HepG2 (cell line): ENCODE measurements around the gene SERTAD1. TPM values are rescaled to one million over a fixed set of nuclear protein-coding genes. Genes with fewer than 3 reads are reported as not detected.

Experiments used
- ERF ChIP-seq: IDR thresholded peaks from 2 replicates; pipeline ENCODE4 v1.6.1; 2018; ENCODE audit warnings: missing biosample characterization, missing genetic modification reagents
- HES4 ChIP-seq: sonication (generic); formaldehyde crosslinking; IDR thresholded peaks from 2 replicates; pipeline ENCODE4 v1.9.0; 2021; ENCODE audit warnings: mild to moderate bottlenecking, missing genetic modification reagents, borderline replicate concordance
- HNRNPLL ChIP-seq: fragments of 200-400 bp; formaldehyde crosslinking; IDR thresholded peaks from 2 replicates; pipeline ENCODE4 v1.6.1; 2017; ENCODE audit warnings: mild to moderate bottlenecking, low read depth, low read length; ENCODE audit not compliant: poor library complexity, severe bottlenecking
- KLF16 ChIP-seq, 2 experiments: sonication (generic) in 1 of 2; formaldehyde crosslinking in 1 of 2; IDR thresholded peaks; 2 replicates each; pipeline versions ENCODE4 v1.6.1 to v1.8.0; 2016 to 2023; ENCODE audit warnings: missing genetic modification reagents in 2 of 2, missing compliant biosample characterization in 1 of 2
- KLF6 ChIP-seq: IDR thresholded peaks from 2 replicates; pipeline ENCODE4 v1.8.0; 2016; ENCODE audit warnings: missing biosample characterization, missing genetic modification reagents
- KLF9 ChIP-seq: IDR thresholded peaks from 2 replicates; pipeline ENCODE4 v1.6.1; 2016; ENCODE audit warnings: low read depth
- MIER3 ChIP-seq: IDR thresholded peaks from 2 replicates; pipeline ENCODE4 v1.6.1; 2016; ENCODE audit warnings: missing compliant biosample characterization, borderline replicate concordance
- RXRA ChIP-seq: sonication (generic); formaldehyde crosslinking; IDR thresholded peaks from 2 replicates; pipeline ENCODE4 v1.5.1; 2020; ENCODE audit warnings: missing genetic modification reagents
- SIN3B ChIP-seq: fragments of 150-350 bp; IDR thresholded peaks from 2 replicates; pipeline ENCODE4 v1.6.1; 2014; ENCODE audit warnings: low read length
- SOX6 ChIP-seq, 2 experiments: fragments of 450-650 bp in 1 of 2; sonication (generic) in 1 of 2; formaldehyde crosslinking in 1 of 2; IDR thresholded peaks; 2 replicates each; pipeline versions ENCODE4 v1.4.0 to v1.6.1; 2017 to 2020; ENCODE audit warnings: antibody characterized with exemption in 1 of 2, mild to moderate bottlenecking in 1 of 2, missing genetic modification reagents in 1 of 2
- ZNF232 ChIP-seq: sonication (generic); formaldehyde crosslinking; IDR thresholded peaks from 2 replicates; pipeline ENCODE4 v1.4.0; 2020; ENCODE audit warnings: missing genetic modification reagents, borderline replicate concordance
- ZNF253 ChIP-seq: sonication (generic); formaldehyde crosslinking; IDR thresholded peaks from 2 replicates; pipeline ENCODE4 v1.8.0; 2022; ENCODE audit warnings: mild to moderate bottlenecking, missing genetic modification reagents, borderline replicate concordance
- ZNF343 ChIP-seq: sonication (generic); formaldehyde crosslinking; IDR thresholded peaks from 2 replicates; pipeline ENCODE4 v1.4.0; 2020; ENCODE audit warnings: mild to moderate bottlenecking, missing genetic modification reagents
- ZNF563 ChIP-seq: sonication (generic); formaldehyde crosslinking; IDR thresholded peaks from 2 replicates; pipeline ENCODE4 v1.8.0; 2022; ENCODE audit warnings: mild to moderate bottlenecking, moderate library complexity, missing genetic modification reagents
- ZNF772 ChIP-seq: sonication (generic); formaldehyde crosslinking; IDR thresholded peaks from 2 replicates; pipeline ENCODE4 v1.5.0; 2020; ENCODE audit warnings: mild to moderate bottlenecking, missing genetic modification reagents
- polyA plus RNA-seq, 8 experiments: library from polyadenylated mRNA; depleted of rRNA in 3 of 8; stranded (reverse) in 7 of 8; unstranded in 1 of 8; fragments of >200 nt; fragmentation: Illumina TruSeq in 4 of 8; extraction: Trizol in 4 of 8; gene quantifications; 2 replicates each; pipeline versions ENCODE4 v1.2.1 to v1.2.3, GENCODE V29; 2011 to 2016; ENCODE audit warnings: low read depth in 4 of 8, missing spikeins in 1 of 8, mixed read lengths in 1 of 8; ENCODE audit not compliant: insufficient read depth in 1 of 8
- total RNA-seq, 5 experiments: library from RNA; depleted of rRNA; stranded (reverse); fragments of >200 nt; fragmentation: Illumina TruSeq; extraction: Trizol; gene quantifications; 2 replicates each; pipeline ENCODE4 v1.2.3, GENCODE V29; 2016; ENCODE audit warnings: low read depth in 1 of 5
- TF ChIP-seq, protein P1 (sequence below), 2 experiments: fragments of 450-650 bp in 1 of 2; sonication (generic) in 1 of 2; formaldehyde crosslinking in 1 of 2; IDR thresholded peaks; 2 replicates each; pipeline versions ENCODE4 v1.6.1 to v1.8.0; 2016 to 2022; ENCODE audit warnings: antibody characterized with exemption in 1 of 2, mild to moderate bottlenecking in 1 of 2, missing genetic modification reagents in 1 of 2
- TF ChIP-seq, protein P2 (sequence below): sonication (generic); formaldehyde crosslinking; IDR thresholded peaks from 2 replicates; pipeline ENCODE4 v1.8.0; 2022; ENCODE audit warnings: missing genetic modification reagents, mild to moderate bottlenecking, inconsistent platforms, borderline replicate concordance
- TF ChIP-seq, protein P3 (sequence below): IDR thresholded peaks from 2 replicates; pipeline ENCODE4 v1.6.1; 2016; ENCODE audit warnings: missing genetic modification reagents, missing compliant biosample characterization

Gene SERTAD1
- total and polyA plus RNA-seq, 2 of the 13 experiments (the other 11 are each of a cell fraction or from before 2014, with no cell fraction given): 4.3 to 4.5 TPM

DNA sequence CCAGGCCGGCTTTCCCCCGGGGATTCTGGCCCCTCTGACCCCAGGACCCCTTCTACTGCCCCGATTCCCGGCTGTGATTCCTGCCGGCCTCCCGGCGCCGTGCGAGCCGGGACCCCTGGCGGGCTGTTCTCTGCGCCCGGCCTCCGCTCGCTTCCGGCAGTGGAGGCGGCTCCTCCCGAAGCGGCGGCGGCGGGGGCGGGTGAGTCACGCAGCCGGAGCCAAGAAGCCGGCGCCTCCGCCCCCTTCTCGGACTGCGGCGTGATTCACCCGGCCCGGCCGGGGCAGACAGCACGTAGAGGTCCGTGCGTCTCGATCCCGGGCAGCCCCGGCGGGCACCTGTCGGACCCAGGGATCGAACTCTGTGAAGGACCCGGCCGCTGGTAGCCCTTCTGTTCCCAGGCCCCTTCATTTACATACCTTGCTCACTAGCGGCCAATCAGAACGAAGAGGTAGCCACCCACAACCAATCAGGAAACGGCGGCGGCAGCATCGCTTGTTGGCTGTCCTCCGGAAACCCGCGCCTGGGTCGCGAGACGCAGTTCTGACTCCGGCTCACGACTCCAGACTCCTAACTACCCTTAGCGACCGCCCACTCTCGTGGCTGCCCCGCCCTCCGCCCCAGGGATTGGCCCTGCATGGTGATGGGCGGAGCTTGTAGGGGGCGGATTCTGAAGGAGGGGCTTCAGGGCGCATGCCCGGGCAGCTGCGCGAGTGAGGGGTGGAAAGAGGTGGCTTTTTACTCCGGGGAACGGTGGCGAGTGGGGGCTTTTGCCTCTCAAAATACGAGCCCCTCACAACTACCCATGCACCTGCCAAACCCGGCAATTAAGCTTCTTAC is at the start of gene SERTAD1 (continued):
- TF ChIP-seq HNRNPLL: peak; percentile 65
- peak; percentile 65; the same call in 1 of the 2 replicates for TF ChIP-seq ZNF772
- peak; percentile 32; the same call in 1 of the 2 replicates for TF ChIP-seq ERF (CRISPR knock-in tag)
- TF ChIP-seq RXRA: peak; percentile 53
- peak; percentile 80; the same call in 1 of the 2 replicates for TF ChIP-seq ZNF232
- peak; percentile 85 for TF ChIP-seq HES4
- no peak; the same call in 1 of the 2 replicates for TF ChIP-seq KLF9 (CRISPR knock-in tag)
- 0 out of 2 replicates have a peak, but pooled peaks have one; percentile 51 for TF ChIP-seq KLF6 (CRISPR knock-in tag)
- 0 out of 2 replicates have a peak, but pooled peaks have one; percentile 18 for TF ChIP-seq MIER3 (CRISPR knock-in tag)
- TF ChIP-seq KLF16 (CRISPR knock-in tag; IDR thresholded peaks at IDR 0.05): peak in 1 of 2 experiments; percentile 86; a peak in 1 of 4 replicates
- TF ChIP-seq ZNF343 (CRISPR knock-in tag): 0 out of 2 replicates have a peak, but pooled peaks have one; percentile 42
- peak; percentile 77 for TF ChIP-seq ZNF563 (CRISPR knock-in tag)
- no peak for TF ChIP-seq SIN3B
- TF ChIP-seq, protein P1, sequence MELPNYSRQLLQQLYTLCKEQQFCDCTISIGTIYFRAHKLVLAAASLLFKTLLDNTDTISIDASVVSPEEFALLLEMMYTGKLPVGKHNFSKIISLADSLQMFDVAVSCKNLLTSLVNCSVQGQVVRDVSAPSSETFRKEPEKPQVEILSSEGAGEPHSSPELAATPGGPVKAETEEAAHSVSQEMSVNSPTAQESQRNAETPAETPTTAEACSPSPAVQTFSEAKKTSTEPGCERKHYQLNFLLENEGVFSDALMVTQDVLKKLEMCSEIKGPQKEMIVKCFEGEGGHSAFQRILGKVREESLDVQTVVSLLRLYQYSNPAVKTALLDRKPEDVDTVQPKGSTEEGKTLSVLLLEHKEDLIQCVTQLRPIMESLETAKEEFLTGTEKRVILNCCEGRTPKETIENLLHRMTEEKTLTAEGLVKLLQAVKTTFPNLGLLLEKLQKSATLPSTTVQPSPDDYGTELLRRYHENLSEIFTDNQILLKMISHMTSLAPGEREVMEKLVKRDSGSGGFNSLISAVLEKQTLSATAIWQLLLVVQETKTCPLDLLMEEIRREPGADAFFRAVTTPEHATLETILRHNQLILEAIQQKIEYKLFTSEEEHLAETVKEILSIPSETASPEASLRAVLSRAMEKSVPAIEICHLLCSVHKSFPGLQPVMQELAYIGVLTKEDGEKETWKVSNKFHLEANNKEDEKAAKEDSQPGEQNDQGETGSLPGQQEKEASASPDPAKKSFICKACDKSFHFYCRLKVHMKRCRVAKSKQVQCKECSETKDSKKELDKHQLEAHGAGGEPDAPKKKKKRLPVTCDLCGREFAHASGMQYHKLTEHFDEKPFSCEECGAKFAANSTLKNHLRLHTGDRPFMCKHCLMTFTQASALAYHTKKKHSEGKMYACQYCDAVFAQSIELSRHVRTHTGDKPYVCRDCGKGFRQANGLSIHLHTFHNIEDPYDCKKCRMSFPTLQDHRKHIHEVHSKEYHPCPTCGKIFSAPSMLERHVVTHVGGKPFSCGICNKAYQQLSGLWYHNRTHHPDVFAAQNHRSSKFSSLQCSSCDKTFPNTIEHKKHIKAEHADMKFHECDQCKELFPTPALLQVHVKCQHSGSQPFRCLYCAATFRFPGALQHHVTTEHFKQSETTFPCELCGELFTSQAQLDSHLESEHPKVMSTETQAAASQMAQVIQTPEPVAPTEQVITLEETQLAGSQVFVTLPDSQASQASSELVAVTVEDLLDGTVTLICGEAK (IDR thresholded peaks at IDR 0.05): no peak
- TF ChIP-seq, protein P1 (CRISPR knock-in tag; IDR thresholded peaks at IDR 0.05): peak; percentile 55; the same call in 1 of the 2 replicates
- TF ChIP-seq, protein P2, sequence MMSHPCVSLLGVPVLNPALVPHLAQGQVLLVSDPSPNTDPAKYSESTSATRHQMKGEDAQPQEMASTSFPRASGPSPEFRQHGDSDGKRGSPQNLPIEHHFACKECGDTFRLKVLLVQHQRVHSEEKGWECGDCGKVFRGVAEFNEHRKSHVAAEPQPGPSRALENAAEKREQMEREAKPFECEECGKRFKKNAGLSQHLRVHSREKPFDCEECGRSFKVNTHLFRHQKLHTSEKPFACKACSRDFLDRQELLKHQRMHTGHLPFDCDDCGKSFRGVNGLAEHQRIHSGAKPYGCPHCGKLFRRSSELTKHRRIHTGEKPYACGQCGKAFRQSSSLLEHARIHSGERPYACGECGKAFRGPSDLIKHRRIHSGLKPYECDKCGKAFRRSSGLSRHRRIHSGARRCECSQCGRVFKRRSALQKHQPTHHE (CRISPR knock-in tag): peak; percentile 30; the same call in 1 of the 2 replicates
- TF ChIP-seq ZNF253 (CRISPR knock-in tag): peak; percentile 62; the same call in 1 of the 2 replicates
- TF ChIP-seq, protein P3, sequence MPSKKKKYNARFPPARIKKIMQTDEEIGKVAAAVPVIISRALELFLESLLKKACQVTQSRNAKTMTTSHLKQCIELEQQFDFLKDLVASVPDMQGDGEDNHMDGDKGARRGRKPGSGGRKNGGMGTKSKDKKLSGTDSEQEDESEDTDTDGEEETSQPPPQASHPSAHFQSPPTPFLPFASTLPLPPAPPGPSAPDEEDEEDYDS (CRISPR knock-in tag): peak; percentile 98
- no peak for TF ChIP-seq SOX6 (IDR thresholded peaks at IDR 0.05)
- TF ChIP-seq SOX6 (CRISPR knock-in tag; IDR thresholded peaks at IDR 0.05): peak; percentile 40
